GM19328 (cell line): Measurements from ENCODE around the gene PTPN3.

Experiments used
- ATAC-seq: cut with Tn5 transposase; IDR thresholded peaks from one replicate; pipeline ENCODE4 v1.9.1; 2021; ENCODE audit warnings: mild to moderate bottlenecking, moderate library complexity; ENCODE audit not compliant: unreplicated experiment

PTPN3 gene

GRCh38 chr9:109478051-109478563 is 20.0 kb downstream of the PTPN3 start:
- ATAC-seq, result no peak

GRCh38 chr9:109477258-109478050 is 20.7 kb downstream of the PTPN3 start:
- ATAC-seq, result peak; percentile 66

GRCh38 chr9:109476642-109477257 is 21.4 kb downstream of the PTPN3 start:
- ATAC-seq, result no peak

- no peak for ATAC-seq
Observed at GRCh38 chr9:109475526-109475925, 22.6 kb downstream of the PTPN3 start.

GRCh38 chr9:109474944-109475343 is 23.2 kb downstream of the PTPN3 start:
- ATAC-seq, result no peak

GRCh38 chr9:109474170-109474569 is 23.9 kb downstream of the PTPN3 start:
- no peak for ATAC-seq

- ATAC-seq, result no peak
Observed at GRCh38 chr9:109473329-109473728, 24.8 kb downstream of the PTPN3 start.

GRCh38 chr9:109471475-109472393 is 26.4 kb downstream of the PTPN3 start:
- ATAC-seq, result no peak

GRCh38 chr9:109469646-109470358 is 28.3 kb downstream of the PTPN3 start:
- peak; percentile 78 for ATAC-seq

GRCh38 chr9:109468927-109469326 is 29.2 kb downstream of the PTPN3 start:
- ATAC-seq, result no peak

- ATAC-seq, result no peak
Observed at GRCh38 chr9:109467936-109468335, 30.2 kb downstream of the PTPN3 start.

GRCh38 chr9:109466623-109467590 is 31.2 kb downstream of the PTPN3 start:
- ATAC-seq, result no peak

GRCh38 chr9:109463924-109464625 is 34.0 kb downstream of the PTPN3 start:
- peak; percentile 63 for ATAC-seq

GRCh38 chr9:109460576-109460975 is 37.5 kb downstream of the PTPN3 start:
- ATAC-seq, result no peak

GRCh38 chr9:109459423-109459822 is 38.7 kb downstream of the PTPN3 start:
- no peak for ATAC-seq

- ATAC-seq, result no peak
Observed at GRCh38 chr9:109458453-109459211, 39.5 kb downstream of the PTPN3 start.

GRCh38 chr9:109456811-109457210 is 41.3 kb downstream of the PTPN3 start:
- ATAC-seq, result no peak

GRCh38 chr9:109455861-109456260 is 42.2 kb downstream of the PTPN3 start:
- ATAC-seq, result no peak
